ENCODE data around the gene RNFT2.

The RNFT2 gene

DNA sequence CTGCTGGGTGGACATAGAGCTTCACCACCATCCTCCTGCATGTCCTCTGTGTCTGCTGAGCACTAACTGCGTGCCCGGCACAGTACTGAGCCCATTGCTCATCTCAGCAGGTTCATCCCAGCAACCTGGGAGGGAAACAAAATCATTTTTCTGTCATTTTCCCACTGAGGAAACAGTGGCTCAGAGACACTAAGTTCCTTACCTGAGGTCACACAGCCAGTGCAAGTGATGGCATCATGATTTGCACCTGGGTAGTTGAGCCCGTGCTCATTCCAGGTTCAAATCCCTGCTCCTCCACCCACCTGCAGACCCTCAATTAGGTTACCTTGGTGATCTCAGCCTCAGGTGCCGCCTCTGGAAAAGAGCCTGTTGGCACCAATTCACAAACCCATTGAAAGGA, 23.4 kb downstream of the RNFT2 start:
- no peak overlapping the region for H3K4me3 Mint-ChIP-seq
- TF ChIP-seq, protein P1, sequence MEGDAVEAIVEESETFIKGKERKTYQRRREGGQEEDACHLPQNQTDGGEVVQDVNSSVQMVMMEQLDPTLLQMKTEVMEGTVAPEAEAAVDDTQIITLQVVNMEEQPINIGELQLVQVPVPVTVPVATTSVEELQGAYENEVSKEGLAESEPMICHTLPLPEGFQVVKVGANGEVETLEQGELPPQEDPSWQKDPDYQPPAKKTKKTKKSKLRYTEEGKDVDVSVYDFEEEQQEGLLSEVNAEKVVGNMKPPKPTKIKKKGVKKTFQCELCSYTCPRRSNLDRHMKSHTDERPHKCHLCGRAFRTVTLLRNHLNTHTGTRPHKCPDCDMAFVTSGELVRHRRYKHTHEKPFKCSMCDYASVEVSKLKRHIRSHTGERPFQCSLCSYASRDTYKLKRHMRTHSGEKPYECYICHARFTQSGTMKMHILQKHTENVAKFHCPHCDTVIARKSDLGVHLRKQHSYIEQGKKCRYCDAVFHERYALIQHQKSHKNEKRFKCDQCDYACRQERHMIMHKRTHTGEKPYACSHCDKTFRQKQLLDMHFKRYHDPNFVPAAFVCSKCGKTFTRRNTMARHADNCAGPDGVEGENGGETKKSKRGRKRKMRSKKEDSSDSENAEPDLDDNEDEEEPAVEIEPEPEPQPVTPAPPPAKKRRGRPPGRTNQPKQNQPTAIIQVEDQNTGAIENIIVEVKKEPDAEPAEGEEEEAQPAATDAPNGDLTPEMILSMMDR (IDR thresholded peaks at IDR 0.05; ENCODE audit: unreplicated experiment in 3 of 3), result no peak
- H3K27ac Mint-ChIP-seq, result no peak overlapping the region
- peaks cover 3% of the 10 kb centered on the region for H3K27me3 Mint-ChIP-seq (ENCODE audit: low read depth)
- H3K9me3 Mint-ChIP-seq, result no peaks in the 10 kb centered on the region
- peaks cover 38% of the 10 kb centered on the region for H3K36me3 Mint-ChIP-seq (ENCODE audit: low read depth)
- H3K4me1 Mint-ChIP-seq, result peaks cover 16% of the 10 kb centered on the region

DNA sequence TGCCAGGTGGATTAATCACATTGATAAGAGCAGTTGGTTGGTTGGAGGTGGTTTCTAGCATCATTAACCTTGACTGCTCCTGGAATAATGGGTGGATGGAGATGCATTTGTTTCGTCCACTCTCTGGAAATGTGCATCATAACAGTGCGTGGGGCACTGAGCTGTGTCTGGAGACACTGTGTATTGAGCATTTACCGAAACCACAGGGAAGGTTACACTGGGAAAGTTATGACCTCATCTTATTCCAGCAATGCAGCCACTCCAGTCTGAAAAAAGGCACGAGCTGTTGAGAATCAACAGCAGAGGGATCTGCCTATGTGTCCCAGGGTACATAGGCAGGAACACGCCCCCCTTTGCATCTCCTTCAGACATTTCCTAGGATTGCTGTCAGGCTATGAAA, 27.2 kb downstream of the RNFT2 start:
- no peak overlapping the region for H3K27ac Mint-ChIP-seq
- TF ChIP-seq, protein P1 (IDR thresholded peaks at IDR 0.05; ENCODE audit: unreplicated experiment in 3 of 3), result no peak
- peaks cover 9% of the 10 kb centered on the region for H3K4me1 Mint-ChIP-seq
- H3K4me3 Mint-ChIP-seq, result no peak overlapping the region
- H3K9me3 Mint-ChIP-seq, result no peaks in the 10 kb centered on the region
- peaks cover under 1% of the 10 kb centered on the region for H3K27me3 Mint-ChIP-seq (ENCODE audit: low read depth)
- H3K36me3 Mint-ChIP-seq (ENCODE audit: low read depth), result peaks cover 27% of the 10 kb centered on the region

GRCh38 chr12:116766285-116766684, 28.2 kb downstream of the RNFT2 start:
- peaks cover 19% of the 10 kb centered on the region for H3K36me3 Mint-ChIP-seq (ENCODE audit: low read depth)
- TF ChIP-seq, protein P1 (IDR thresholded peaks at IDR 0.05; ENCODE audit: unreplicated experiment in 3 of 3), result no peak
- no peaks in the 10 kb centered on the region for H3K9me3 Mint-ChIP-seq
- H3K27me3 Mint-ChIP-seq (ENCODE audit: low read depth), result no peaks in the 10 kb centered on the region
- H3K4me1 Mint-ChIP-seq, result no peaks in the 10 kb centered on the region
- no peak overlapping the region for H3K4me3 Mint-ChIP-seq
- H3K27ac Mint-ChIP-seq, result no peak overlapping the region

GRCh38 chr12:116766746-116767145, 28.6 kb downstream of the RNFT2 start:
- TF ChIP-seq, protein P1 (IDR thresholded peaks at IDR 0.05; ENCODE audit: unreplicated experiment in 3 of 3), result no peak
- H3K4me3 Mint-ChIP-seq, result no peak overlapping the region
- no peaks in the 10 kb centered on the region for H3K9me3 Mint-ChIP-seq

DNA sequence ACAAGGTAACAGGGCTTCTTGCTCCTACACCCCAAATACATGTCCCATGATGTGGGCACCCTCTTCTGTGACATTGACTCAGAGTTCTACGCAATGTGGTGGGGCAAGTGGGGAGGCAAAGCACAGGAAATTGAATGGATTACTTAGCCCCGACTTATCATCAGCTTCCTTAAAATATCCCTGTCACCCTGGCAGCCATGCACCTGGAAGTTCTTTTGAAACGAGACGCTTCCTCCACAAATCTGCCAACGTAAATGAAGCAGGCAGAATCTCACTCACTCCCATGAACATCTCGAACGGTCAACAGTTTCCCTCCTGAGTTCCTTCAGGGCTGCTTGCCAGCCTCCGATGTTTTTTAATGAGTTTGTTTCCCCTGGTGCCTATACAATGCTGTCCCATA, 33.5 kb downstream of the RNFT2 start:
- TF ChIP-seq, protein P1 (IDR thresholded peaks at IDR 0.05; ENCODE audit: unreplicated experiment in 3 of 3), result no peak
- Mint-ChIP-seq H3K4me1 (no peaks in the 10 kb centered on the region), H3K36me3 (ENCODE audit: low read depth) (peaks cover 16% of the 10 kb centered on the region)

More at GRCh38 chr12:116766746-116767145, 28.6 kb downstream of the RNFT2 start:
- Mint-ChIP-seq H3K4me1 (no peaks in the 10 kb centered on the region), H3K27ac (no peak overlapping the region), H3K36me3 (ENCODE audit: low read depth) (peaks cover 21% of the 10 kb centered on the region), H3K27me3 (ENCODE audit: low read depth) (no peaks in the 10 kb centered on the region)

DNA sequence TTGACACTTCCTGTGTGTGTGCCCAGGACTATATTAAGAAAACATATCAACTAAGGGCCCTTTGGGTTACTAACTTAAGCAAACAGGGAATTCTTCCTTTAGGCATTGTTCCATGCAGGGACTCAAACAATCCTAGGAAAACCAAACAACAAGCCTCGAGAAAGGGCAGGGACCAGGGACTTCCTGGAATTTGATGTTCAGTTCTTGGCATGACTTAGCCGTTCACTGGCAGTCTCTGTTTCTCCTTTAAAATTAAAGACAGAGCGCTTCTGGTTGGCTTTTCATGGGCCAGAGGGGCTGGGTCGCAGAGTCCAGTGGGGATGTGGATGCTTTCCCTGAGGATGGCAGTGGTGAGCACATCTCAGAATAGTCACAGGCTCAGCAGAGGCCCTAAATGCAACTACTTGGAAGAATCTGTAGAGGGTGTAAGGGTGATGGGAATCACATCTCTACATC, 35.2 kb downstream of the RNFT2 start:
- no peaks in the 10 kb centered on the region for H3K27me3 Mint-ChIP-seq (ENCODE audit: low read depth)
- H3K4me1 Mint-ChIP-seq, result peaks cover 4% of the 10 kb centered on the region
- H3K36me3 Mint-ChIP-seq (ENCODE audit: low read depth), result peaks cover 13% of the 10 kb centered on the region

More for the DNA sequence above, 33.5 kb downstream of the RNFT2 start:
- H3K27ac Mint-ChIP-seq, result no peak overlapping the region
- H3K4me3 Mint-ChIP-seq, result no peak overlapping the region
- no peaks in the 10 kb centered on the region for H3K9me3 Mint-ChIP-seq
- no peaks in the 10 kb centered on the region for H3K27me3 Mint-ChIP-seq (ENCODE audit: low read depth)

More for the DNA sequence above, 35.2 kb downstream of the RNFT2 start:
- H3K4me3 Mint-ChIP-seq, result no peak overlapping the region
- H3K27ac Mint-ChIP-seq, result no peak overlapping the region
- H3K9me3 Mint-ChIP-seq, result no peaks in the 10 kb centered on the region
- TF ChIP-seq, protein P1 (IDR thresholded peaks at IDR 0.05; ENCODE audit: unreplicated experiment in 3 of 3), result no peak
